K562 (cell line): ENCODE measurements around the gene SFI1. TPM values are rescaled to one million over a fixed set of nuclear protein-coding genes. Genes with fewer than 3 reads are reported as not detected.

ENCODE experiments used
- ATF7 ChIP-seq: fragments of 450-650 bp; IDR thresholded peaks from 2 replicates; pipeline ENCODE4 v1.7.1; 2014; ENCODE audit warnings: mild to moderate bottlenecking, moderate library complexity
- FOXM1 ChIP-seq, 2 experiments: fragments of 450-650 bp in 1 of 2; sonication (generic) in 1 of 2; formaldehyde crosslinking in 1 of 2; IDR thresholded peaks; 2 replicates each; pipeline versions ENCODE4 v1.6.1 to v1.9.0; 2017 to 2022; ENCODE audit warnings: low read depth in 2 of 2, mild to moderate bottlenecking in 2 of 2, missing genetic modification reagents in 1 of 2, moderate library complexity in 1 of 2
- MYBL2 ChIP-seq, 2 experiments: fragments of 450-650 bp in 1 of 2; sonication (generic) in 1 of 2; formaldehyde crosslinking in 1 of 2; IDR thresholded peaks; 2 replicates each; pipeline versions ENCODE4 v1.6.1 to v1.8.1; 2017 to 2022; ENCODE audit warnings: borderline replicate concordance in 1 of 2, inconsistent platforms in 1 of 2, low read depth in 1 of 2, mild to moderate bottlenecking in 1 of 2, missing genetic modification reagents in 1 of 2, moderate library complexity in 1 of 2
- NFE2L1 ChIP-seq: fragments of 450-650 bp; IDR thresholded peaks from 2 replicates; pipeline ENCODE4 v1.6.1; 2016; ENCODE audit warnings: missing genetic modification characterization, low read depth, mild to moderate bottlenecking, missing compliant biosample characterization, moderate library complexity, borderline replicate concordance
- RFX7 ChIP-seq: fragments of 250-450 bp; sonication (Bioruptor Pico); IDR thresholded peaks from 2 replicates; pipeline ENCODE4 v1.5.1; 2021; ENCODE audit warnings: mild to moderate bottlenecking
- ZNF445 ChIP-seq: fragments of 250-450 bp; sonication (Bioruptor Pico); IDR thresholded peaks from 2 replicates; pipeline ENCODE4 v1.4.0; 2020; ENCODE audit warnings: low read depth, mild to moderate bottlenecking, moderate library complexity
- ZSCAN32 ChIP-seq: fragments of 450-650 bp; formaldehyde crosslinking; IDR thresholded peaks from 2 replicates; pipeline ENCODE4 v1.4.0; 2020; ENCODE audit warnings: mild to moderate bottlenecking, moderate library complexity
- polyA plus RNA-seq, 8 experiments: library from polyadenylated mRNA; depleted of rRNA in 4 of 8; stranded (reverse) in 5 of 8; unstranded in 3 of 8; fragments of >200 nt; fragmentation: Nextera tagmentation in 2 of 8; fragmentation: Illumina TruSeq in 1 of 8; extraction: Ambion mirVana in 2 of 8; extraction: Trizol in 1 of 8; gene quantifications; 2 replicates each; pipeline versions ENCODE4 v1.2.1 to v1.2.3, GENCODE V29; 2011 to 2014; ENCODE audit warnings: inconsistent platforms in 1 of 8, missing spikeins in 1 of 8
- total RNA-seq, 7 experiments: library from RNA; depleted of rRNA in 6 of 7; stranded (reverse); fragments of >200 nt in 6 of 7; fragmentation: Illumina TruSeq in 2 of 7; extraction: Trizol in 2 of 7; gene quantifications; 2 replicates each; pipeline versions ENCODE4 v1.2.1 to v1.2.3, GENCODE V29; 2011 to 2021; ENCODE audit warnings: low replicate concordance in 1 of 7
- TF ChIP-seq, protein P1 (sequence below): fragments of 200-800 bp; sonication (Bioruptor generic); IDR thresholded peaks from 2 replicates; pipeline ENCODE4 v1.6.1; 2016; ENCODE audit warnings: missing genetic modification characterization, missing compliant biosample characterization
- TF ChIP-seq, protein P2 (sequence below): sonication (generic); formaldehyde crosslinking; IDR thresholded peaks from 2 replicates; pipeline ENCODE4 v1.8.1; 2022; ENCODE audit warnings: missing genetic modification reagents
- TF ChIP-seq, protein P3 (sequence below): sonication (generic); formaldehyde crosslinking; IDR thresholded peaks from 2 replicates; pipeline ENCODE4 v1.8.0; 2022; ENCODE audit warnings: mild to moderate bottlenecking, missing genetic modification reagents, borderline replicate concordance
- TF ChIP-seq, protein P4 (sequence below): fragments of 250-450 bp; sonication (Bioruptor Pico); IDR thresholded peaks from 2 replicates; pipeline ENCODE4 v1.4.0; 2020; ENCODE audit warnings: mild to moderate bottlenecking, moderate library complexity
- TF ChIP-seq, protein P5 (sequence below): fragments of 450-650 bp; IDR thresholded peaks from 2 replicates; pipeline ENCODE4 v1.6.1; 2018; ENCODE audit warnings: mild to moderate bottlenecking, low read depth; ENCODE audit not compliant: partially characterized antibody

The SFI1 gene
- total and polyA plus RNA-seq, 9 of the 15 experiments (the other 6 are each of a cell fraction or from before 2014, with no cell fraction given) = 3.0 to 25.6 (median 14.1) TPM

DNA sequence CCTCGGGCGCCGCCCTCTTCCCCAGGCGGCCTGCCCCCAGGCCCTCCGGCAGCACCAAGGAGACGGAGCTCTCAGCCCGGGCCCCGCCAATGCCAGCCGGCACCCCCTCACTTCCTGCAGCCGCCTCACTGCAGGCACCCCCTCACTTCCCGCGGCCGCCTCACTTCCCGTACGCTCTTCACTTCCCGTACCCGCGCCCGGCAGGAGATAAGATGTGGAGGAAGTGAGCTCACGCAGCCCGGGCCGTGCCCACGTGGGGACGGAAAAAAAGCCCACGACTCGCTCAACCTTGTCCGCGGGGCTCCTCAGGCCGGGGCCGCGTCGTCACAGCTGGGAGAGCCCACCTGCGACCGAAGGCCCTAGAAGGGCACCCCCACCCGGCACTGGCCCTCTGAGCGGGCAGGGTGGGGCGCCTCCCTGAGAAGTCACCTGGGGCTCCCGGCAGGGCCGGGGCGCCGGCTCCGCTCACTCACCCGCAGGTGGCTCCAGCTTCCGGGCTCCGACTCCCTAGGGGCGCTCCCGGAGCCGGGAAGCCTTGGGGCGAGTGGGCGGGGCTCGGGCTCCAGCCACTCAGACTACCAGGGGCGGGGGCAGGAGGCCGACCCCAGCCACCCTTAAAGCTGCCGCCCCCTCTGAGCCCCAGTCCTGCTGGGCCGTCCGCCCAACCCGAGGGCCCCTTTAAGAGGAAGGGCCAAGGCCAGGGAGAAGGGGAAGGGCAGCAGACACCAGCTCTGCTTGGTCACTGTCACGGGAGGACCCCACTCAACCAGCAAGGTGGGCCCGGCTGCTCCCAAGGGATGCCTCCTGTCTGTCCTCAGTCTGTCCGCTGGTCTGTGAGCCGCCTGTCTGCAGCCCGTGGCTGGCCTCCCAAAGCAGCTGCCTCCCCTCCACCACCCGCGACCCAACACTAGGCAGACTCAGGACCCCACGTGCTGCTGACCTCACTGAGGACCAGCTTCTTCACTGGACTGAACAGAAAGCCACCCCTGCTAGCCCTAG lies 134.3 kb downstream of the SFI1 start (continued):
- TF ChIP-seq, protein P1, sequence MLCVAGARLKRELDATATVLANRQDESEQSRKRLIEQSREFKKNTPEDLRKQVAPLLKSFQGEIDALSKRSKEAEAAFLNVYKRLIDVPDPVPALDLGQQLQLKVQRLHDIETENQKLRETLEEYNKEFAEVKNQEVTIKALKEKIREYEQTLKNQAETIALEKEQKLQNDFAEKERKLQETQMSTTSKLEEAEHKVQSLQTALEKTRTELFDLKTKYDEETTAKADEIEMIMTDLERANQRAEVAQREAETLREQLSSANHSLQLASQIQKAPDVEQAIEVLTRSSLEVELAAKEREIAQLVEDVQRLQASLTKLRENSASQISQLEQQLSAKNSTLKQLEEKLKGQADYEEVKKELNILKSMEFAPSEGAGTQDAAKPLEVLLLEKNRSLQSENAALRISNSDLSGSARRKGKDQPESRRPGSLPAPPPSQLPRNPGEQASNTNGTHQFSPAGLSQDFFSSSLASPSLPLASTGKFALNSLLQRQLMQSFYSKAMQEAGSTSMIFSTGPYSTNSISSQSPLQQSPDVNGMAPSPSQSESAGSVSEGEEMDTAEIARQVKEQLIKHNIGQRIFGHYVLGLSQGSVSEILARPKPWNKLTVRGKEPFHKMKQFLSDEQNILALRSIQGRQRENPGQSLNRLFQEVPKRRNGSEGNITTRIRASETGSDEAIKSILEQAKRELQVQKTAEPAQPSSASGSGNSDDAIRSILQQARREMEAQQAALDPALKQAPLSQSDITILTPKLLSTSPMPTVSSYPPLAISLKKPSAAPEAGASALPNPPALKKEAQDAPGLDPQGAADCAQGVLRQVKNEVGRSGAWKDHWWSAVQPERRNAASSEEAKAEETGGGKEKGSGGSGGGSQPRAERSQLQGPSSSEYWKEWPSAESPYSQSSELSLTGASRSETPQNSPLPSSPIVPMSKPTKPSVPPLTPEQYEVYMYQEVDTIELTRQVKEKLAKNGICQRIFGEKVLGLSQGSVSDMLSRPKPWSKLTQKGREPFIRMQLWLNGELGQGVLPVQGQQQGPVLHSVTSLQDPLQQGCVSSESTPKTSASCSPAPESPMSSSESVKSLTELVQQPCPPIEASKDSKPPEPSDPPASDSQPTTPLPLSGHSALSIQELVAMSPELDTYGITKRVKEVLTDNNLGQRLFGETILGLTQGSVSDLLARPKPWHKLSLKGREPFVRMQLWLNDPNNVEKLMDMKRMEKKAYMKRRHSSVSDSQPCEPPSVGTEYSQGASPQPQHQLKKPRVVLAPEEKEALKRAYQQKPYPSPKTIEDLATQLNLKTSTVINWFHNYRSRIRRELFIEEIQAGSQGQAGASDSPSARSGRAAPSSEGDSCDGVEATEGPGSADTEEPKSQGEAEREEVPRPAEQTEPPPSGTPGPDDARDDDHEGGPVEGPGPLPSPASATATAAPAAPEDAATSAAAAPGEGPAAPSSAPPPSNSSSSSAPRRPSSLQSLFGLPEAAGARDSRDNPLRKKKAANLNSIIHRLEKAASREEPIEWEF = no peak
- no peak for TF ChIP-seq ZNF445 (CRISPR knock-in tag)
- TF ChIP-seq MYBL2 (IDR thresholded peaks at IDR 0.05; ENCODE audit: low read depth) = no peak
- TF ChIP-seq MYBL2 (CRISPR knock-in tag; IDR thresholded peaks at IDR 0.05; ENCODE audit: borderline replicate concordance) = no peak
- TF ChIP-seq, protein P2, sequence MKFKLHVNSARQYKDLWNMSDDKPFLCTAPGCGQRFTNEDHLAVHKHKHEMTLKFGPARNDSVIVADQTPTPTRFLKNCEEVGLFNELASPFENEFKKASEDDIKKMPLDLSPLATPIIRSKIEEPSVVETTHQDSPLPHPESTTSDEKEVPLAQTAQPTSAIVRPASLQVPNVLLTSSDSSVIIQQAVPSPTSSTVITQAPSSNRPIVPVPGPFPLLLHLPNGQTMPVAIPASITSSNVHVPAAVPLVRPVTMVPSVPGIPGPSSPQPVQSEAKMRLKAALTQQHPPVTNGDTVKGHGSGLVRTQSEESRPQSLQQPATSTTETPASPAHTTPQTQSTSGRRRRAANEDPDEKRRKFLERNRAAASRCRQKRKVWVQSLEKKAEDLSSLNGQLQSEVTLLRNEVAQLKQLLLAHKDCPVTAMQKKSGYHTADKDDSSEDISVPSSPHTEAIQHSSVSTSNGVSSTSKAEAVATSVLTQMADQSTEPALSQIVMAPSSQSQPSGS (CRISPR knock-in tag) = no peak
- peak; percentile 88 for TF ChIP-seq ATF7
- no peak for TF ChIP-seq NFE2L1 (tag)
- TF ChIP-seq FOXM1 (IDR thresholded peaks at IDR 0.05; ENCODE audit: low read depth) = no peak
- no peak for TF ChIP-seq FOXM1 (CRISPR knock-in tag; IDR thresholded peaks at IDR 0.05; ENCODE audit: low read depth)
- TF ChIP-seq, protein P3, sequence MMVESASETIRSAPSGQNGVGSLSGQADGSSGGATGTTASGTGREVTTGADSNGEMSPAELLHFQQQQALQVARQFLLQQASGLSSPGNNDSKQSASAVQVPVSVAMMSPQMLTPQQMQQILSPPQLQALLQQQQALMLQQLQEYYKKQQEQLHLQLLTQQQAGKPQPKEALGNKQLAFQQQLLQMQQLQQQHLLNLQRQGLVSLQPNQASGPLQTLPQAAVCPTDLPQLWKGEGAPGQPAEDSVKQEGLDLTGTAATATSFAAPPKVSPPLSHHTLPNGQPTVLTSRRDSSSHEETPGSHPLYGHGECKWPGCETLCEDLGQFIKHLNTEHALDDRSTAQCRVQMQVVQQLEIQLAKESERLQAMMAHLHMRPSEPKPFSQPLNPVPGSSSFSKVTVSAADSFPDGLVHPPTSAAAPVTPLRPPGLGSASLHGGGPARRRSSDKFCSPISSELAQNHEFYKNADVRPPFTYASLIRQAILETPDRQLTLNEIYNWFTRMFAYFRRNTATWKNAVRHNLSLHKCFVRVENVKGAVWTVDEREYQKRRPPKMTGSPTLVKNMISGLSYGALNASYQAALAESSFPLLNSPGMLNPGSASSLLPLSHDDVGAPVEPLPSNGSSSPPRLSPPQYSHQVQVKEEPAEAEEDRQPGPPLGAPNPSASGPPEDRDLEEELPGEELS = no peak
- TF ChIP-seq, protein P4, sequence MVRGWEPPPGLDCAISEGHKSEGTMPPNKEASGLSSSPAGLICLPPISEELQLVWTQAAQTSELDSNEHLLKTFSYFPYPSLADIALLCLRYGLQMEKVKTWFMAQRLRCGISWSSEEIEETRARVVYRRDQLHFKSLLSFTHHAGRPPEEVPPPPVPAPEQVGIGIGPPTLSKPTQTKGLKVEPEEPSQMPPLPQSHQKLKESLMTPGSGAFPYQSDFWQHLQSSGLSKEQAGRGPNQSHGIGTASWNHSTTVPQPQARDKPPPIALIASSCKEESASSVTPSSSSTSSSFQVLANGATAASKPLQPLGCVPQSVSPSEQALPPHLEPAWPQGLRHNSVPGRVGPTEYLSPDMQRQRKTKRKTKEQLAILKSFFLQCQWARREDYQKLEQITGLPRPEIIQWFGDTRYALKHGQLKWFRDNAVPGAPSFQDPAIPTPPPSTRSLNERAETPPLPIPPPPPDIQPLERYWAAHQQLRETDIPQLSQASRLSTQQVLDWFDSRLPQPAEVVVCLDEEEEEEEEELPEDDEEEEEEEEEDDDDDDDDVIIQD (CRISPR knock-in tag) = no peak
- TF ChIP-seq, protein P5, sequence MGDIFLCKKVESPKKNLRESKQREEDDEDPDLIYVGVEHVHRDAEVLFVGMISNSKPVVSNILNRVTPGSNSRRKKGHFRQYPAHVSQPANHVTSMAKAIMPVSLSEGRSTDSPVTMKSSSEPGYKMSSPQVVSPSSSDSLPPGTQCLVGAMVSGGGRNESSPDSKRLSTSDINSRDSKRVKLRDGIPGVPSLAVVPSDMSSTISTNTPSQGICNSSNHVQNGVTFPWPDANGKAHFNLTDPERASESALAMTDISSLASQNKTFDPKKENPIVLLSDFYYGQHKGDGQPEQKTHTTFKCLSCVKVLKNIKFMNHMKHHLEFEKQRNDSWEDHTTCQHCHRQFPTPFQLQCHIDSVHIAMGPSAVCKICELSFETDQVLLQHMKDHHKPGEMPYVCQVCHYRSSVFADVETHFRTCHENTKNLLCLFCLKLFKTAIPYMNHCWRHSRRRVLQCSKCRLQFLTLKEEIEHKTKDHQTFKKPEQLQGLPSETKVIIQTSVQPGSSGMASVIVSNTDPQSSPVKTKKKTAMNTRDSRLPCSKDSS = no peak
- no peak for TF ChIP-seq ZSCAN32 (CRISPR knock-in tag)
- no peak for TF ChIP-seq RFX7 (CRISPR knock-in tag)
